Measurements from ENCODE around the gene CYSTM1. TPM values are rescaled to one million over a fixed set of nuclear protein-coding genes. Genes with fewer than 3 reads are reported as not detected.
A peak's percentile ranks its signal among the peaks of the same experiment; 100 is the strongest.

Gene CYSTM1
- total RNA-seq, 1 donor from 2014 or later, result 27.0 TPM

DNA sequence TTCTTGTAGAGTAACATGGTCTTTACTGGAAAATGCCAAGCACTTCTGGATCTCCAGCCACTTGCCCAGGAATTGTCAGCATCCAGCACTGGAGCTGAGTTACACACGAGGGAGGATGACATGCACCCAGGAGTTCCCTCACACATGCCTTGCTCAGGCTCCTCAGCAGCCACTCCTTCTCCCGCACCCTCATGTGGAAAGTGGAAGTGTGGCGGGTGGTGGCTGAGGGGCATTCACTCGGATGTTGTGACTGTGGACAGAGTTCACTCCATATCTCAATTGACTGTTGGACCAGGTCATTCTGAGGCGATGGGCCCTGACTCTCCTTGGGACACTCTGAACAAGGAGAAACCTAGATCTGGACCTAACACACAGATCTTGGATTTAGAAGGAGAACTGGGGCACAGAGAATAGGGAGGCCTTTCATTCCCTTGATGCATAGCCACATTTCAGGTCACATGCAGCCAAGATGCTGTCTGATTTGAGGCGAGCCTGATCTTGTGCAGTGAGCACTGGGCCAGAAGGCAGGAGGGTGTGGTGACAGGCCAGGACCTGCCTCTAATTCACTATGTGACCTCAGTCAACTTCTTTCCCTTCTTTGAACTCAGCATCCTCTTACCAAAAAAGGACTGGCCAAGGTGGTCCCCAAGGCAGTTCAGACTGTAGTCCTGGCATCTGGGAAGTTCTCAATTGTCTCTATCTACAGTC is 62.1 kb downstream of the CYSTM1 start:
- DNase-seq (ENCODE audit: low read depth), result no peak

- DNase-seq (ENCODE audit: low read depth), result no peak
Measured at GRCh38 chr5:140238756-140239155, 63.8 kb downstream of the CYSTM1 start.

DNA sequence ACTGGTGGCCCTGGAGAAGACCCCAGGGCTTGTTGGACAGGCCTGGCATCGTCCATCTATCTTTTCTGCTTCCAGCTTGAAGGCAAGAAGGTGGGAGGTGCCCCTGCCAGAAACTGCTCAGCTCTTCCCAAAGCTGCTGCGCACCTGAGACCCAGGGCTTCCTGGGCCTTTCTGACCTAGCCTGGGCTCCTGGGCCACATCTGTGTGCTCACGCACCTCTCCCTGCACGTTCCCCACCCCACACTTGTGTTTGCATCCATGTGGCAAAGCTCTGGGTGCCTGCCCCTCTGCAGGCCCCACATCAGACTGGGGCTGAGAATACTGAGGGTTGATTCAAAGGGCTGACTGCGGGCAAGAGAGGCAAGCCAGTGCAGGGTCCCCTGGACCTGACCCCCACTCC is 64.5 kb downstream of the CYSTM1 start:
- no peak for DNase-seq (ENCODE audit: low read depth)

DNA sequence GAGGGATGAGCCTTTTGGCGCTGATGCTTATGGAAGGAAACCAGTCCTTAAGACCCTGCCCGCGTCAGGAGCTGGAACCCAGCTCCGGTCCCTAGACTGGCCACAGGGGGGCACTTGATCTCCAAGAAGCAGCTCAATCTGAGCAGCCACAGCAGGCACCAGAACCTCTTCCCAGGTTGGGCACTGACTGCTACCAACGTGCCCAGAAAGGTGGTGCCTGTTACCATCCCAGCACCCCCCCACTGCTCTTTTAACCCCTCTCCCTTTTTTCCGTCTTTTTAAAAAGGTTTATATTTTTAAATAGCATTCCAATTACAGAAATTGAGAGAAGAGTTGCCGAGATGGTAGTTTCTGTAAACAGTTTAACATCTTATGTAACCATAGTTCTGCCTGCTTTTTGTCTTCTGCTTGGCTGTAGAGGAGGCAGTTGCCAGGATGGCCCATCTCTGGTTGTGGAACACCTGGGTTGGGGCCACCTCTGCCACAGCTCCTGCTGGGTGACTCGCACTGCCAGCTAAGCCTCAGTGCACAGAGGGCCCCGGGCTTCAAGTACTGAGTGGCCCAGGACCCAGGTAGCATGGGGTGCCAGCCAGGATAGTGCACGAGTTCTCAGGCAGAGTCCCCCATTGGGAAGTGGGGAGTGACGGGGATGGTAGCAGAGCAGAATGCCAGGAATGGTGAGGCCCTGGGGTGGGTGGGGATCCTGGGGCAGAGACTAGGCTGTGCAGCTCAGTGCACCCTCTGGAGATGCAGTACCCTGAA is 65.1 kb downstream of the CYSTM1 start:
- peak; percentile 51 for DNase-seq (ENCODE audit: low read depth)

DNA sequence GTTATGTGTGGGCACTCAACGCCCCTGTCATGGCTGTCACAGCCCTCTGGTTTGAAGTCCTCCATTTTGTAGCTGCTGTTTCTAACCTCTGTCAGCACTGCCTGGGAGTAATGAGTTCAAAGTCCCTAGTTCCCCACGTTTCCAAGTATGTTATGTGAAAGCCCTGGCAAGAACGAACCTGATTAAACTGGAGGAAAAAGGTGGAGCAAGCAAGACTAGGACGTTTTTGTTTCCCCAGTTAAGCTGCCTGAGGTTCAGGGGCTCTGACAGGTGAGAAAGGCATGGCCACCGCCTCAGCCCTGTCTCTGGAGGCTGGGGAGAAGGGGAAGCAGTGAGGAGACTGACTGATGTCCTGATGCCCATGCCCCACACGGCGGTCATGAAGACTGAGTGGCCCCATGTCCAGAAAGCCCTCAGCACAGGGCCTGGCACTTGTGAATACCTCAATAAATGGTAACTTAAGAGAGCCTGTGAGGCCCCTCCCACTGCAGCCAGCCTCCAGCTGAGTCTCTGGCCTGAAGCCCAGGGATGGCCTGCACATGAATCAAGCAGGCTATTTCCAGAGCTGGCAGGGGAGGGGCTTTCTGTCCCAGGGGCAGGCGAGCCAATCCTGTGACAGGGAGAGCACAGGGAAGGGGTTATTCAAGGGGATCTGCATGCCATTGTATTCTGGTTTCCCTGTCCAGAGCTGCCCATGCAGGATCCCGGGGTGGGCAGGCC is 66.2 kb downstream of the CYSTM1 start:
- peak; percentile 91 for DNase-seq (ENCODE audit: low read depth)

DNA sequence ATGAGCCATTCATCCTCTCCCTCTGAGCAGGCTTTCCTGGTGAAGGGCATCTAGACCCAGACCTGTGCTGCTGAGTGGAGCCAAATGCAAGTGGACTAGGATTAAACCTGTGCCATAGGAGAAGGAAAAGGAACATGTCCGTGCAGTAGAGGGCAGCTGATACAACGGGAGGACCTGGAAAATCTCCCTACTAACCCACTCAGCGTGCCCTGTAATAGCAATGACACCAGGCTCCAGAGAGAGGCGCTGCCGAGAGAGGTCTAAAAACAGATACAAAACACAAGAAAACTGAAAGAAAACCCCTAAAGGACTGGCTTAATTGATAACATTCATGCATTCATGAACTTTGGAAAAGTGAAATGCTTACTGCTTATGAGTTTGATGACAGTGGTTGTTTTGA is 67.1 kb downstream of the CYSTM1 start:
- no peak for DNase-seq (ENCODE audit: low read depth)

- no peak for DNase-seq (ENCODE audit: low read depth)
Measured at GRCh38 chr5:140242890-140243585, 68.0 kb downstream of the CYSTM1 start.

DNA sequence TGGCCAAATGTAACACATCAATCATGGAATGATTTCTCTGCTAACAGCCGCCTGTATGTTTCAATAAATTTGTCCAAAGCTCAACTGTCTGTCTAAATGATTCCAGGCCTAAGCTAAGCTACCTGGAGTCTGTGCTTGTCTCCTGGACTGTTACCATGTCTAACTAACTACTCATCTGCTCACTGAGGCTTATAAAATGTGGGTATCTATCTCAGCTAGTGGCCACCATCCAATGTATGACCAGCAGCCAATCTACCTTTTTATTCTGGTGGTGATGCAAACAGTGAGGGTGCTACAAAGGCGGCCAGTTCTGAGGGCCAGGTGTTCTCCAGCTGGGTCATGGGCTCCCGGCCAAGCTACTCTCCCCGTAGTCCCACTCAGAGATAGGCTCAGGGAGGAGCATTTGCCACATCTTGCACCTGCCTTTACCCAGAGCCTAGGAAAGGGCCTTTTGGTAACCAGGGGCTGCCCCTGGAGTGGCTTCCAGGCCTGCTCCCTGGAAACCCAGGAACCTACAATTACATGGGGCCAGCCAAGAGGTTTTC is 68.8 kb downstream of the CYSTM1 start:
- DNase-seq (ENCODE audit: low read depth), result no peak

GRCh38 chr5:140244525-140245025 is 69.6 kb downstream of the CYSTM1 start:
- peak; percentile 68 for DNase-seq (ENCODE audit: low read depth)

DNA sequence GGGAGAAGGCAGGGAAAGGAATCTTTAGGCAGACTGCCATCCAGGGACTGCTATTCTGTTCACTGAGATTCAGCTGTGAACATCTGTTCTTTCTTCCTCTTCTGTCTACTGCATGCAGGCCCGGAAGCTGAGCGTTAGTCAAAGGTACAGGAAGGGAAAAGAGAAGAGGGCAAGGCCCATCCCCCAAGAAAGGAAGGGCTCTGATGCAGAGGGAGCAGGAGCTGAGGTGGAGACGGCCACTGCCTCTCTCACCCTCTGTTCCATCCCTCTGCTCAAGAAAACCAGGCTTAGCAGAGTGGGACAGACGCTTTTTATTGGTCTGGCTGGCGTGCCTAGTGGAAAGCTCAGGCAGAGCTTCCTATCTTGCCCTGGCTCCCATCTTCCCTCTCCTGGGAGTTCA is 70.4 kb downstream of the CYSTM1 start:
- DNase-seq (ENCODE audit: low read depth), result no peak

GRCh38 chr5:140245926-140246325 is 70.9 kb downstream of the CYSTM1 start:
- no peak for DNase-seq (ENCODE audit: low read depth)

GRCh38 chr5:140246378-140247122 is 71.6 kb downstream of the CYSTM1 start:
- DNase-seq (ENCODE audit: low read depth), result peak; percentile 67

DNA sequence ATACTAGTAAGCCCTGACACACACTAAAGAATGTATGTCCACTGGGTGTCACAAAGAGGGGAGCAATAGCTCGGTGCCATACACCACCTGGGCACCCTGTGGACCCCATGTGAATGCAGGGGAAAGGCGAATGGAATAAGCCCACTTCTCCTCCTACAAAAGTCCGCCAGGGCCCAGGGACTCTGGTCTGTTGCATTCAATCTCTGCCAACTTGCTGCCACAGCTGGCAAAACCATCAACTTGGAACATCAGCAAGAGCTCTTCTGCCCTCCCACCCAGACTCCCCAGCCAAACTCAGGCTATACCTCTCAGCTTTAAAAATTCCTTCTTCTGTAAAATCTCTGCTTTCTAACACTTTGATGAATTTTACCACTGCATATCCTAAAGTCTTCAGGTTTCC is 73.4 kb downstream of the CYSTM1 start:
- no peak for DNase-seq (ENCODE audit: low read depth)

GRCh38 chr5:140249536-140249935 is 74.5 kb downstream of the CYSTM1 start:
- DNase-seq (ENCODE audit: low read depth), result no peak

DNA sequence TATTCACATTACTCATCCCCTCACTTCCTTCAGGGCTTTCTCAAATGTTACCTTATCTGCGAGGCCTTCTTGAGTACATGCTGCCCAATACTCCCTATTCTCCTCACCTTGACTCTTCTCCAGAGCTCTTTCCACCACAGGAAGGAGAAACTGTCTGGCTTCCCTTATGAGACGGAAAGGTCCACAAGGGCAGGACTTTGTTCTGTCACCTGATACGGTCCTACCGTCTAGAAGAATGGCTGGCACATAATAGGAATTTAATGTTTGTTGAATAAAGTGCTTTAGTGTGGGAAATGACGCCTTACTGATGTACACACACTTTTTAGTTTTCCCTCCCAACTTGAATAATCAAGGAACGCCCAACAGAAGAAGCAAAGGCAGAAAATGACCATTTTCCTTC is 75.4 kb downstream of the CYSTM1 start:
- no peak for DNase-seq (ENCODE audit: low read depth)

- DNase-seq (ENCODE audit: low read depth), result peak; percentile 88
Measured at GRCh38 chr5:140251527-140251973, 76.6 kb downstream of the CYSTM1 start.

DNA sequence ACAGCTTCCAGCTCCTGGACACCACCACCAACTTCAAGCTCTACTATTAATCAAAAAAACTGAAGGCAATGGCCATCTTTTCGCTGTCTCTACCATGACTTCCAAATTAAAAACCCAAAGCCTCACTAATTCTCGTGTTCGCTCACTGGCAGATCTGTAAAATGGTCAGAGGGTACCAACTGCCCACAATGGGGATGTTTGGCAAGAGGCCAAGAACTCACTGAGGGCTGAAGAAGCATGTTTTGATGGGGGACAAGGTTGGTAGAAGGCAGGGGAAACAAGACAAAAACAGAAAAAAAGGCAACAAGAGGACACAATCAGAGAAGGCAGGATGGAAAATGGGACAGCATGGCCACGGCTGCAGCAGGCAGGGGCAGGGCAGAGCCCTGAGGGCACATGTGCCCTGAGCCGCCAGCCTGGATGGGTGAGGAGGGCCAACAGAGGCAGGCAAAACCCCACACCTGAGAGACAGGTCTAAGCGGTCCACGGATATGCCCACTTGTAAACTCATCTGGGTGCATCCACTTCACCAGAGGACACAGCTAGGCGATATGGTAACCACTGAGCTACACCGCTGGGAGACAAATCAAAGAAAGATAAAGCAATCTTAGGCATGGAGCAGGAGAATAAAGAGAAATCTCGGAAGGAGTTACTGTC is 77.6 kb downstream of the CYSTM1 start:
- no peak for DNase-seq (ENCODE audit: low read depth)

DNA sequence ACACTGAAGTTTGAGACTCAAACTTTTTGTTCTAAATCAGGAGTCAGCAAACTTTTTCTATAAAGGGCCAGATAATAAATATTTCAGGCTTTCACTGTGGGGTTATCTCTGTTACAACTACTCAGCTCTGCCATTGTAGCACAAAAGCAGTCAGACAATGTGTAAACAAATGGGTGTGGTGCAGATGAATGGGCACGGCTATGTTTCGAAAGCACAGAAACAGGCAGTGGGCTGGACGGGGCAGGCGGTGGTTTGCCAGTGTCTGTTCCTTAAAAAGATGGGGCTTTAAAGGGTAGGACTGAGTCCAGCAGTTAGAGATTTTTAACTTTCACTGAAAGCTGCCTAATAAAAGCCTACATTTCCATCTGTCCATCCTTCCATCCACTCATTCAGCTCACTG is 79.0 kb downstream of the CYSTM1 start:
- DNase-seq (ENCODE audit: low read depth), result no peak

GRCh38 chr5:140255460-140256157 is 80.6 kb downstream of the CYSTM1 start:
- no peak for DNase-seq (ENCODE audit: low read depth)

DNA sequence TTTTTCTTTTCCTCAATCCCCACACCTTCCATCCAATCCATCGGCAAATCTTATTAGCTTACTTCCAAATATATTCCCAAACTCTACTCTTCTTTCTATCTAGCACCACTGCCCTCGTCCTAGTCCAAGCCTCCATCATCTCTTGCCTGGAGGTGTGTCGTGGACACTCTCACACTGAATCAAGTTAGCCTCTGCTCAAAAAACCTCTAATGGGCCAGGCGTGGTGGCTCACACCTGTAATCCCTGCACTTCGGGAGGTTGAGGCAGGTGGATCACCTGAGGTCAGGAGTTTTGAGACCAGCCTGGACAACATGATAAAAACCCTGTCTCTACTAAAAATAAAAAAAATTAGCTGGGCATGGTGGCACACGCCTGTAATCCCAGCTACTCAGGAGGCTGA is 81.7 kb downstream of the CYSTM1 start:
- no peak for DNase-seq (ENCODE audit: low read depth)
